ENCODE data around the gene CCNA2.
A peak's percentile ranks its signal among the peaks of the same experiment; 100 is the strongest.

The CCNA2 gene

DNA sequence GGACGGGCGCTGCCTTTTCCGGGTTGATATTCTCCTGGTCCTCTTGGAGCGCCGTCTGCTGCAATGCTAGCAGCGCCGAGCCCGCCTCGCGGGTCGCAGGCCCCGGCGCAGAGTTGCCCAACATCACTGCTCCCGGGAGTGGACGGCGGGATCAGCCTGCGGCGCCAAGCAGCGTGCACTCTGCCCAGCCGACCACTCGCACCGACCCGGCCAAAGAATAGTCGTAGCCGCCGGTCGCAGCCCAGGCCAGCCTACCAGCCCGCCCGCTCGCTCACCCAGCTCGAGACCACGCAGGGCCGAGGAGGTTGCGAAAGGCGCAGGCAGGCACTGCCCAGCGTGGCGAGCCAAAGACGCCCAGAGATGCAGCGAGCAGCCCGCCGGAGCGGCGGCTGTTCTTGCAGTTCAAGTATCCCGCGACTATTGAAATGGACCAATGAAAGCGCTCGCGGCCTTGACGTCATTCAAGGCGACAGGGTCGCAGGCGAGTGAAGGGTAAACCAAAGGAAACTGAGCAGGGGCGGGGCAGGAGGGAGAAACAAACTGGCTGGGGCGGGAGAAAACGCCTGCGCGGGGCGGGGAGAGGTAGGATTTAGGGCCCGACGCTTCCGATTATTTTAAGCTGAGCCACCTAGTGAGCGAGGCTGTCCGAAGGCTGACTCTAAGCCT is at the start of gene CCNA2:
CCNA2 (minus strand) TSS at position 379 of the 666 bp plus-strand sequence; CDS start at position 124, 255 bp downstream.
- peak; percentile 98 for DNase-seq

DNA sequence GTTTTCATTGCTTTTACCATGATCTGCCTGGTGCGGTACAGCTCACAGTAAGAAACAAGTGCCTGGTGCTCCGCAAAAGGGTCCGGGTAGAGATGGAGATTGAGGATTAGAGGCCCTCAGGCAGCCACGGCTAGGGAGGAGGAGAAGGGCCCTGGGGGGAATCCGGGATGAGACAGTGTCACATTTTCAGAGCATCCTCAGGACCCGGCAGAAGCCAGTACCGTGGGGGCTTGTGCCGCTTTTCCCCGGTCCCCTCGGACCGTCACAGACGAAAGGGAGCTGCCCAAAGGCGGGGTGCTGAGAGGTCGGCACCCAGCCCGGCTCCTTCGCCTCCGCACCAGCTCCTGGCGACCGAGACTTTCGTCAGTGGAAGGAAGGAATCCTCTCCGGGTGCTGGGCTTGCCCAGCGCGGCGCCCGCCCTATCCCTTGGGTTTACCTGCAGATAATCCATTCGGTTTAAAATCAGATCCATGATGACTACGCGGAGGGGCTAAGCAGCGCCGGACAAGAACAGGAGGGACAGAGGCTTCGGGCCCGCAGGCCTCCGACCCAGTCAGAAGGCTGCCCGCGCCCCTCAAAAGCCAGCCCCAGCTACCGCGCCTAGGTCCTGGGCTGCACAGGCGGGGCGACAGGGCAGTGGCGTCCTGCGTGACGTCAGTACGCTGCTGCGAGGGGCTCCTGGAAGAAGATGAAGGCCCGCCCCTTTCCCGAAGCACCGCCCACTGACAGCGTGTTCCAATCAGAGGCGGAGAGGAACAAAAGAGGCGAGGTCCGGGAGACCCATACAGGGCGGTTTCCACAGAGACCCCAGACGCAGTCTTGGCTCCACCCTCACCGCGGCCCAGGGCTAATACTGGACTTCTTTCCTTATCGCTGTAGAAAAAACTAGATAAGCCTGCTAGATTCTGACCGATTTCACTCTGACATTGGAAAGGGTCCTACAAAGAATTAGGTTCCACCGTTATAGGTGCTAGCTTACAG is 46.4 kb upstream of the CCNA2 start, which contains the start of gene BBS7:
BBS7 (minus strand) TSS at position 634 of the 982 bp plus-strand sequence; CDS start at position 473, 161 bp downstream.
- DNase-seq: peak; percentile 99

DNA sequence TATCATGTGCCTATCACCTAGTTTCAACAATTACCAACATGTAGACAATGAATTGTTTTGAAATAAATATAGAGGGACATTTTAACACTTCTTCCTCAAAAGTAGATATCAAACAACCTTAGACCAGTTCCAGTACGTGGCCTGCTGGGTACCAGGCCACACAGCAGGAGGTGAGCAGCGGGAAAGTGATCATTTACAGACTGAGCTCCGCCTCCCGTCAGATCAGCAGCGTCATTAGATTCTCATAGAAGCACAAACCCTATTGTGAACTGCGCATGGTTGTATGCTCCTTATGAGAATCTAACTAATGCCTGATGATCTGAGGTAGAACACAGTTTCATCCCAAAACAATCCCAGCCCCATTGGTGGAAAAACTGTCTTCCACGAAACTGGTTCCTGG is 40.1 kb upstream of the CCNA2 start:
- no peak for DNase-seq

- no peak for DNase-seq
Observed at GRCh38 chr4:121861426-121861825, 37.7 kb upstream of the CCNA2 start.

GRCh38 chr4:121860121-121860520 is 36.4 kb upstream of the CCNA2 start:
- DNase-seq: no peak

- DNase-seq: no peak
Observed at GRCh38 chr4:121851354-121851753, 27.7 kb upstream of the CCNA2 start.

GRCh38 chr4:121846662-121847061 is 23.0 kb upstream of the CCNA2 start:
- DNase-seq: no peak

DNA sequence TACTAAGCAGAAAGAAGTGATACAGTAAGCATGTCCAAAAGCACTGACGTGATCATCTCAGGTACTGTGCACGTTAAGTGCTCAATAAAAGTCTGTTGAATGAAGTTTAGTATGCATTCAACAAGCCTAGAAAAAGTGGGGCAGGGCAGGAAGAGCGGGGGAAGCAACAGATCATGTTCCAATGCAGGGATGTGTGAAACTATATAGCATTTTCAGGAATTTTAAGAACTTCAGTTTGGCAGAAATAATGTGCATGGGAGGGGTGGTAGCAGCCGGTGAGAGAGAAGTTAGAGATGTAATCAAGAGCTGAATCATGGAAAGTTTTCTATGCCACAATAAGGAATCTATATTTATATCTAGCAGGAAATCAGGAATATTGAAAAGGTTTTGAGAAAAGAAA is 19.2 kb upstream of the CCNA2 start:
- DNase-seq: no peak

DNA sequence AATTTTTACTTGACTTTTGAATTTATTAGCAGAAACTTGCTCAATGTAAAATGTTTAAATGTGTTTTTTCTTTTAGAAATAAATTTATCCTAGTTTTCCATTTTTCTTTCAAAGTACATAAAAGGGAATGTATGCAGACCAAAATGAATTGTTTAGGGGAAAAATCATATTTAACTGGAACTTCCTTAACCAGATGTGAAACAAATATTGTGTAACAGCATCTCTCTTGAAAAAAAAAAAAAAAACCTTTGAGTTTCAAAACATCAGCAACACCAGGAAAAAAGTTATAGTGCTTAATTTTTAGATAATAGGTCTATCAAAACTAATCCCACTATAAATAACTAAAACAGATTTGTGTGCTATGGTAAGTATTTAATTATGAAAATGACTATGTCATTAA is 14.5 kb upstream of the CCNA2 start:
- no peak for DNase-seq

DNA sequence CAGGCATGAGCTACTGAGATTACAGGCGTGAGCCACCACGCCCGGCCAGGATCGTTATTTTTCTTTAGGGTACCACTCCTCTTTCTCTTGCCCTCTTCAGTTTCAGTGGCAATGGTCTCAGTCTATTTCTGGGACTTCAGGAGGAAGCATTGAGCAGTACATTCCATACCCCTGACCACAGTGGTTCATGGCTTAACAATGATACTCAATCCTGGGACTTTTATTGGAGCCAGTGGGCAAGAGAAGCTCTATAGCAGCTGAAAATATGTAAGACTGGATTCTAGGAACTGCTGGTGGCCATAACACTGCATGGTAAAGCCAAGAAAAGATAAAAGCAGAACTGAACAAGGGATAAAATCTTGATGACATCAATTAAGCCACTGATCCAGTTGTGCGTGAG is 5.8 kb upstream of the CCNA2 start:
- DNase-seq: no peak

- no peak for DNase-seq
Observed at GRCh38 chr4:121827853-121828252, 4.2 kb upstream of the CCNA2 start.

- DNase-seq: no peak
Observed at GRCh38 chr4:121824950-121825349, 1.3 kb upstream of the CCNA2 start.

DNA sequence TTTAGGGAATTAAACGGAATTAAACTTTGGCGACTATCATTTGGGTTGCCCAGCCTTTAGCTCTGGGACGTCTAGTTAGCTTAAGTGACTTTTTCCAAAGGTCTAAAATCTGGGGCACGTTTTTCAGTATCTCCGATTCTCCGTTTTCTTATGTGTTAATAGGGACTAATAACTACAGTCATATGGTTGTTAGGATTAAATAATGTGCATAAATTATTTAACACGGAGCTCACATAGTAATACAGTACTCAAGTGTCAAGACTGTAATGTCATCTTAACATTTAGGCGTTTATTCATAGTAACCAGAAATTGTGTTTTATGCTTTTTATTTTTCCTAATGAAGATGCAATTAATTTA is 466 bp upstream of the CCNA2 start:
- DNase-seq: no peak

DNA sequence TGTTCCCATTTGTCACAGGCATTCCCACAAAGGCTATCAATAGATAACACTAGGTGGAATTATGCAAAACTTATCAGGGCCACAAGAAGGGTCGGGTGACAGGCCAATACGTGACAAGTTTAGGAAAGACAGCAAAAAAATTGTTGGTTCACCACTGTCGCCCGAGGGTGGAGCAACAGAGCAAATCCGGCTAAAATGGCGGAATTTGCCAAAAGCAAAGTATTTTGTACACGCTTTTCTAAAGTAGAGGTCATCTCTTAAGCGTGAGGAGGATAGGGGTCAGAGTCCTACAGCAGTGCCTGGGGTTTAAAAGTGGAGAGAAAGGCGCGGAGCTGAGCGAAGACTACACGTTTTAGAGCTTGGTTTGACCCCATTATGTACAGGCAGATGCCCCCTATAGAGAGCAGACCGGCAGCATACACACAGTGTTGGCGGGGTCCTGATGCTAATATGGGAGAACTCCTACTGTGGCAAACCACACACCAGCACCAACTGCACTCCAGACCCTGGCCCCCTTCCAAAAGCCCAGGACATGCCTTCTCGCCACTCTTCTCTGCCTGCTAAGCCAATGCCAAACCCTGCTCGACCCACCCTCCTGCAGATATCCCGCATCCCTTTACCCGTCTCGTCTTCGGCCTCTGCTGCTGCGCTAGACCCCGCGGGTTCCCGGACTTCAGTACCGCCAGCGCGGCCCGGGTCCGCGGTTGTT is 733 bp downstream of the CCNA2 start:
- DNase-seq: peak; percentile 57

DNA sequence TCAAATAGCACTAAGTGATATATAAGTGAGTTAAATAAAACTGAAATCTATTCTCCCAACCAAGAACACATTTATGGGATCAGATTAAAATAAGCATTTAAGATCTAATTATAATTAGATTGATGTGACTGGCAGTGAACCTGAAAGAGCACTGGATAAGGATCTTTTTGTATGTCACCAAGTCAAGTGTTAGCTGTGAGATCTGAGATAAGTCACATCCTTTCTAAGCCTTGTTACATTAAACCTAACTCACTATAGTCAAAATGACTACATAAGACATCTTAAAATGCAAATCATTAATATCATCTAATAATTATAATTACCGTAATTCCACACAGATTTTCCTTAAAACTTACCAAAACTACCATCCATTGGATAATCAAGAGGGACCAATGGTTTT is 1.6 kb downstream of the CCNA2 start:
- no peak for DNase-seq

DNA sequence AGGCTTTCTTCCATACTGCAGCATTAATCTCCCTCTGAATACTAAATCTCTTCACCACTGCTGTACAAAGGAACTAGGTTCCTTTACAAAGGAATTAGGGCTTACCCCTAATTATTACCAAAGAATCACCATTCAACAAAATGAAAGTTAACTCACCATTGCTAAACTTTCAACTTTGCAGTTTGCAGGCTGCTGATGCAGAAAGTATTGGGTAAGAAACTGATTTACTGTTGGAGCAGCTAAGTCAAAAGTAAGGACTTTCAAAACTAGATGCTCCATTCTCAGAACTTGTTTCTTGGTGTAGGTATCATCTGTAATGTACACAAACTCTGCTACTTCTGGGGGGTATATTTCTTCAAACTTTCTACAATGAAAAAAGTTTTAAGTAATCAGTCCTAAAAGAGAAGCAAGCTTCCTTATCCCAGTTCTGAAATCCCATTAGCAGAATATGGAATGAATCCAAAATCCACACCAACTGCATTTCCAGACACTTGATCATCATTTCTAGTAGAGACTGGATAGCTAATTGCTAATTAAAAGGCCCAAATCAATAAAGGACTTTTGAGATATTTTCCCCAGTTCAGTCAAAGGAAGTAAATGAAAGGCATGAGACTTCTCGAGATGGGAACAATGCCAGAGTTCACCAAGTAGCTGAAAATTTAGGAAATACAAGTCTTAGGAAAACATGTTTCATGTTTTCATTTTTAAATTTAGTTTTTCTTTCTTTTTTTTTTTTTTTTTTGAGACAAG is 4.3 kb downstream of the CCNA2 start:
- no peak for DNase-seq

GRCh38 chr4:121818215-121818614 is 5.5 kb downstream of the CCNA2 start:
- no peak for DNase-seq

- DNase-seq: no peak
Observed at GRCh38 chr4:121817701-121818100, 6.0 kb downstream of the CCNA2 start.

DNA sequence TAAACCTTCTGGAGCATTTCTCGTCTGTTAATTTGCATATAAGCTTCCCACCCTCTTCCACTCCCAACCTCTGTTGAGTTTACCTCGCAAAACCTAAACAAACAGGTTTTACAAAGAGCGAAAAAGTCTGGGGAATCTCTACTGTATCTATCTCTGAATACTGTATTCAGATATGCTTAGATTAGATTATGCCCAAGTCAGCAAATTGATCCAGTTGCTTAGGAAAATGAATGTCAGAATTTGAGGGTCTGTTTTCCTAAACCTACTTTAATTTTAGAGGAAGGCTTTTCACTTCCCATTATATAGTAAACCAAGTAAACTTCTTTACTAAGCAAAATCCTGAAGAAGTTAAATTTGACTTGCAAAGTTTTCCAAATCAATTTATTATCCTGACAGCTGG is 6.7 kb downstream of the CCNA2 start:
- DNase-seq: no peak

DNA sequence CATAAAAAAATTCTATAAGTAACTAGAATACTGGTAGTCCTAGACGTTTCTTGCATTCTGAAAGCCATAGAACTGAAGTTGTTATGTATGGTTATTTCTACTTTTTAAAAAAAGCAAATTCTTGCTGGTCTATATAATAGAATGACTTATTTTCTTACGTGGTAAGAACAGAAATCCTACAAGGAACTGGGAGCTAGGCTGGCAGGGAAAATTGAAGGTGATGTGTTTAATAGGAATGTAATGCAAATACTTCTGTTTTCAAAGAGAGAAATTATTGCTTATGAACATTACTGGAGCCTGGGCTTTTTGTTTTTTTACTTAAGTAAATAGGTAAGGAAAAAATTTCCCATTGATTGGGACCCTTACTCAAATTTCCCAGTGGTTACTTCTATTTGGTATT is 8.9 kb downstream of the CCNA2 start:
- DNase-seq: no peak

DNA sequence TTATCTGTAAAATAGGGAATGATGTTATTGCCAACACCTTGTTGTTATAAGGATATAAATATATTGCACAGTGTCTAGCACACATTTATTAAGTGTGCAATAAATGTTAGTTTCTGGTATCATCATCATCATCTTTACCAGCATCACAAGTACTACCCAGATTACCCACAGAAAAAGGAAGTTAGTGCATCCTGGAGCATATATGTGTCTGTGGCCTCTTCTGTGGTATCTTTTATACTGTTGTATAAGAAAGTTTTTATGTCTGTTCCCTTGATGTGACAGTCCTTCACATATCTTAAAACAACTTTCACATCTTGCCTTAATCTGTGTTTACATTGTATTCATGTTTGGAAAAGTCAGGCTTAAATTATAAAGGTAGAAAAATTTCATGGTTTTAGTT is 12.6 kb downstream of the CCNA2 start:
- DNase-seq: no peak

DNA sequence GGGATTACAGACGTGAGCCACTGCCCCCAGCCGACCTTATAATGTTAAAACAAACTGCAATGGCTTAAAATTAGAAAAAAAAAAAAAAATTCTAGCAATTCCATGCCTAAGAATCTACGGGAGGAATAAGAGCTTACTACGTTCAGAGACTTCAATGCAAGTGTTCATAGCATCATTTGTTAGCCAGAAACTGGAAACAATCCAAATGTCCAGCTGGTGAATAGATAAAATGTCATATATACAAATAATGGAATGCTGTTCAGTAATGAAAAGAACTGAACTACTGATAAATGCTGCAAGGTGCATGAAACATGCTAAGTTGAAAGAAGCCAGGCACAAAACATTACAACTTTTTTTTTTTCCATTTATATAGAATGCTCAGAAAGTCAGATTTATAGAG is 17.3 kb downstream of the CCNA2 start:
- DNase-seq: no peak

DNA sequence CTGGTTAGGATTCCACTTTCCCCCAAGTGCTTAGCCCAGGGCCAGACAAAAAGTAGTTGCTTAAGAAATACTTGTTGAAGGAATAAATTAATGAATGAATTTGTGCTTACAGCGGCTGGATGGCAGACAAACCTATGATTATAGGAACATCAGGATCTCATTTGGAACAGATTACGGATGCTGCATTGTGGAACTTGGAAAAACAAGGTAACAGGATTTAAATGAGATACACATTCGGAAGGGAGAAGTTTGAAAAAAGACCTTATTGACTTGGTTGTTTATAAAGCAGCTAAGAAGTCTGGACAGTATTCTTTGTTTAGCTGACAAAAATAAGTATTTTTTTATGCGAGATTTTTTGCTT is 22.0 kb downstream of the CCNA2 start:
- DNase-seq: no peak
